H1 (cell line): ENCODE data around the gene THAP2. TPM values are rescaled to one million over a fixed set of nuclear protein-coding genes. Genes with fewer than 3 reads are reported as not detected.

ENCODE experiments used
- CTCF ChIA-PET: fragments of 300-600 bp; sonication (Branson Sonifier 250); formaldehyde crosslinking; loops from one replicate; lab custom pipeline; 2021; ENCODE audit not compliant: partially characterized antibody; lab: Charles Lee
- POLR2A ChIA-PET: fragments of 300-600 bp; sonication (Branson Sonifier 250); formaldehyde crosslinking; loops from one replicate; lab custom pipeline; 2021; ENCODE audit warnings: inconsistent platforms; ENCODE audit not compliant: partially characterized antibody; lab: Charles Lee
- DNase-seq, 2 experiments: peaks; one replicate each; pipeline versions ENCODE4 v3.0.0 to v3.0.0-alpha.2; 2010 to 2022; ENCODE audit warnings: low spot score in 2 of 2, low read depth in 1 of 2, mixed read lengths in 1 of 2
- FAIRE-seq: peaks from 2 replicates; lab custom pipeline; 2011; peaks lifted over from hg19 to GRCh38; lab: Jason Lieb, UNC
- H2AFZ ChIP-seq: 2 replicates; pipeline ENCODE4 v1.8.1; 2012; ENCODE audit warnings: low read length, inconsistent platforms
- H2AK5ac ChIP-seq: 2 replicates; pipeline ENCODE4 v1.6.1; 2013; ENCODE audit warnings: low read depth, low read length
- H2BK120ac ChIP-seq: replicated peaks from 2 replicates; pipeline ENCODE3; 2013; ENCODE audit warnings: low read depth, low read length, inconsistent platforms
- H2BK12ac ChIP-seq: 2 replicates; pipeline ENCODE4 v1.6.1; 2013; ENCODE audit warnings: low read depth, low read length
- H2BK15ac ChIP-seq: 2 replicates; pipeline ENCODE4 v1.6.1; 2013; ENCODE audit warnings: low read length
- H2BK20ac ChIP-seq: 2 replicates; pipeline ENCODE4 v1.6.1; 2013; ENCODE audit warnings: low read length
- H2BK5ac ChIP-seq: 2 replicates; pipeline ENCODE4 v1.6.1; 2013; ENCODE audit warnings: low read depth, low read length
- H3K14ac ChIP-seq: 2 replicates; pipeline ENCODE4 v1.6.1; 2013; ENCODE audit warnings: inconsistent platforms; ENCODE audit not compliant: insufficient read length
- H3K18ac ChIP-seq: 2 replicates; pipeline ENCODE4 v1.6.1; 2013; ENCODE audit warnings: low read length; ENCODE audit errors: extremely low read depth
- H3K23ac ChIP-seq: 2 replicates; pipeline ENCODE4 v1.6.1; 2013; ENCODE audit warnings: inconsistent platforms; ENCODE audit not compliant: insufficient read length
- H3K23me2 ChIP-seq: 2 replicates; pipeline ENCODE4 v1.6.1; 2013; ENCODE audit warnings: low read depth, low read length
- H3K27ac ChIP-seq: 2 replicates; pipeline ENCODE4 v1.6.1; 2011; ENCODE audit warnings: low read depth, low read length, inconsistent platforms
- H3K27me3 ChIP-seq, 4 experiments: replicated peaks in 1 of 4; 1 replicate in 1 of 4; 2 replicates in 3 of 4; pipeline versions ENCODE4 v1.6.1 to v1.8.1; 2011 to 2013; ENCODE audit warnings: low read length in 3 of 4, mild to moderate bottlenecking in 3 of 4, inconsistent platforms in 2 of 4, mixed read lengths in 2 of 4, moderate library complexity in 1 of 4; ENCODE audit not compliant: control insufficient read depth in 3 of 4, insufficient read depth in 3 of 4; ENCODE audit errors: extremely low read depth in 1 of 4
- H3K36me3 ChIP-seq, 4 experiments: 2 replicates each; pipeline versions ENCODE4 v1.6.1 to v1.8.1; 2011 to 2013; ENCODE audit warnings: mild to moderate bottlenecking in 4 of 4, low read length in 3 of 4, moderate library complexity in 2 of 4, control low read depth in 1 of 4, inconsistent platforms in 1 of 4; ENCODE audit not compliant: insufficient read depth in 4 of 4, control insufficient read depth in 2 of 4
- H3K4ac ChIP-seq: replicated peaks from 2 replicates; pipeline ENCODE3; 2013; ENCODE audit warnings: low read length, low read depth, mixed read lengths, inconsistent platforms; ENCODE audit not compliant: insufficient read length
- H3K4me1 ChIP-seq, 4 experiments: replicated peaks in 1 of 4; 1 replicate in 1 of 4; 2 replicates in 3 of 4; pipeline versions ENCODE4 v1.6.1 to v1.8.1; 2011 to 2013; ENCODE audit warnings: low read length in 3 of 4, inconsistent platforms in 2 of 4, mixed read lengths in 1 of 4; ENCODE audit not compliant: insufficient read depth in 4 of 4, control insufficient read depth in 3 of 4
- H3K4me2 ChIP-seq, 2 experiments: 2 replicates each; pipeline versions ENCODE4 v1.6.1 to v1.8.1; 2011 to 2013; ENCODE audit warnings: low read depth in 2 of 2, low read length in 2 of 2, control low read depth in 1 of 2, inconsistent platforms in 1 of 2, mild to moderate bottlenecking in 1 of 2; ENCODE audit not compliant: insufficient read depth in 1 of 2
- H3K4me3 ChIP-seq, 4 experiments: fragments of 200-600, 300-600 bp in 1 of 4; sonication (generic), shearing (Covaris generic), sonication (Bioruptor Twin) in 1 of 4; 2 replicates each; pipeline versions ENCODE4 v1.5.1 to v1.8.1; 2011 to 2016; ENCODE audit warnings: low read length in 4 of 4, low read depth in 3 of 4, control low read depth in 2 of 4, inconsistent platforms in 2 of 4, mild to moderate bottlenecking in 2 of 4, mixed read lengths in 1 of 4, moderate library complexity in 1 of 4; ENCODE audit not compliant: insufficient read depth in 2 of 4; ENCODE audit errors: extremely low read depth in 1 of 4
- H3K56ac ChIP-seq: replicated peaks from 2 replicates; pipeline ENCODE3; 2013; ENCODE audit warnings: low read depth, mild to moderate bottlenecking, mixed read lengths, low read length, inconsistent platforms; ENCODE audit not compliant: insufficient read length
- H3K79me1 ChIP-seq: 2 replicates; pipeline ENCODE4 v1.6.1; 2013; ENCODE audit warnings: low read depth, low read length, control low read depth
- H3K79me2 ChIP-seq, 2 experiments: 2 replicates each; pipeline versions ENCODE4 v1.6.1 to v1.8.1; 2012 to 2013; ENCODE audit warnings: low read length in 2 of 2, mild to moderate bottlenecking in 2 of 2, inconsistent platforms in 1 of 2; ENCODE audit not compliant: insufficient read depth in 2 of 2, control insufficient read depth in 1 of 2
- H3K9ac ChIP-seq, 4 experiments: replicated peaks in 1 of 4; 1 replicate in 1 of 4; 2 replicates in 3 of 4; pipeline versions ENCODE4 v1.6.1 to v1.8.1; 2011 to 2013; ENCODE audit warnings: low read depth in 3 of 4, low read length in 3 of 4, control low read depth in 2 of 4, mild to moderate bottlenecking in 2 of 4, moderate library complexity in 2 of 4, inconsistent platforms in 1 of 4; ENCODE audit errors: extremely low read depth in 1 of 4
- H3K9me3 ChIP-seq, 2 experiments: 2 replicates each; pipeline versions ENCODE4 v1.6.1 to v1.8.1; 2012 to 2013; ENCODE audit warnings: mild to moderate bottlenecking in 2 of 2, moderate library complexity in 2 of 2, control low read depth in 1 of 2, inconsistent platforms in 1 of 2, low read depth in 1 of 2, low read length in 1 of 2, mixed read lengths in 1 of 2; ENCODE audit not compliant: insufficient read depth in 2 of 2
- H4K20me1 ChIP-seq, 2 experiments: replicated peaks in 1 of 2; 2 replicates each; pipeline versions ENCODE3 to v1.8.1; 2011 to 2013; ENCODE audit warnings: inconsistent platforms in 2 of 2, low read length in 2 of 2, mild to moderate bottlenecking in 1 of 2; ENCODE audit not compliant: insufficient read depth in 2 of 2, control insufficient read depth in 1 of 2
- H4K5ac ChIP-seq: 2 replicates; pipeline ENCODE4 v1.6.1; 2013; ENCODE audit warnings: low read length, low read depth, mixed read lengths, inconsistent platforms; ENCODE audit not compliant: insufficient read length
- H4K8ac ChIP-seq: 2 replicates; pipeline ENCODE4 v1.8.0; 2013; ENCODE audit warnings: mild to moderate bottlenecking, moderate library complexity, low read length, inconsistent platforms; ENCODE audit not compliant: insufficient read depth; ENCODE audit errors: extremely low read depth
- H4K91ac ChIP-seq: replicated peaks from 2 replicates; pipeline ENCODE3; 2013; ENCODE audit warnings: low read length, mixed read lengths, inconsistent platforms; ENCODE audit not compliant: insufficient read length
- BCL11A ChIP-seq, 2 experiments: IDR thresholded peaks; one replicate each; pipeline ENCODE4 v1.6.1; 2011; ENCODE audit warnings: low read depth in 2 of 2, low read length in 2 of 2, mild to moderate bottlenecking in 2 of 2
- BRCA1 ChIP-seq: IDR thresholded peaks from 2 replicates; pipeline ENCODE4 v1.6.1; 2012; ENCODE audit warnings: low read depth, low read length, improper control_type of control experiment
- CBX8 ChIP-seq: fragments of 300-800, 300-1000 bp; sonication (generic); IDR thresholded peaks from 2 replicates; pipeline ENCODE4 v1.7.1; 2016; ENCODE audit warnings: low read depth, low read length, borderline replicate concordance
- CHD1 ChIP-seq: IDR thresholded peaks from 2 replicates; pipeline ENCODE4 v1.6.1; 2012; ENCODE audit warnings: low read depth, low read length, improper control_type of control experiment
- CTBP2 ChIP-seq: IDR thresholded peaks from 2 replicates; pipeline ENCODE4 v1.7.0; 2011; ENCODE audit warnings: borderline replicate concordance, mild to moderate bottlenecking, moderate library complexity, mixed read lengths, low read length; ENCODE audit not compliant: insufficient read depth, insufficient read length
- EP300 ChIP-seq, 2 experiments: IDR thresholded peaks; 1 replicate in 1 of 2; 2 replicates in 1 of 2; pipeline ENCODE4 v1.6.1; 2011 to 2012; ENCODE audit warnings: low read depth in 2 of 2, low read length in 2 of 2, mild to moderate bottlenecking in 2 of 2, borderline replicate concordance in 1 of 2, inconsistent platforms in 1 of 2, moderate library complexity in 1 of 2
- FOSL1 ChIP-seq: IDR thresholded peaks from 2 replicates; pipeline ENCODE4 v1.6.1; 2011; ENCODE audit warnings: mild to moderate bottlenecking, low read depth, low read length, moderate library complexity; ENCODE audit not compliant: insufficient read depth
- JUN ChIP-seq: IDR thresholded peaks from 2 replicates; pipeline ENCODE4 v1.6.1; 2011; ENCODE audit warnings: low read depth, mild to moderate bottlenecking, improper control_type of control experiment, low read length
- MAX ChIP-seq: IDR thresholded peaks from 2 replicates; pipeline ENCODE4 v1.6.1; 2012; ENCODE audit warnings: inconsistent platforms
- RAD21 ChIP-seq, 2 experiments: IDR thresholded peaks in 1 of 2; conservative IDR thresholded peaks in 1 of 2; 2 replicates each; pipeline ENCODE4 v1.6.1; 2011; ENCODE audit warnings: low read depth in 2 of 2, low read length in 2 of 2, improper control_type of control experiment in 1 of 2, inconsistent platforms in 1 of 2, mild to moderate bottlenecking in 1 of 2, moderate library complexity in 1 of 2
- SAP30 ChIP-seq: fragments of 300-600 bp; sonication (generic); IDR thresholded peaks from 2 replicates; pipeline ENCODE4 v1.7.1; 2012; ENCODE audit warnings: low read length, moderate library complexity, mild to moderate bottlenecking, inconsistent platforms; ENCODE audit not compliant: insufficient read depth, insufficient replicate concordance
- TAF1 ChIP-seq: IDR thresholded peaks from 2 replicates; pipeline ENCODE4 v1.6.1; 2011; ENCODE audit warnings: mild to moderate bottlenecking, low read depth, low read length
- TBP ChIP-seq: IDR thresholded peaks from 2 replicates; pipeline ENCODE4 v1.6.1; 2011; ENCODE audit warnings: low read depth, low read length, improper control_type of control experiment
- WGBS, 2 experiments: shearing (Covaris generic) in 1 of 2; methylation state at CpG; one replicate each; pipeline versions ENCODE4 v1.1.6 to v1.1.7; 2013 to 2015; ENCODE audit warnings: low lambda C conversion rate in 2 of 2, mixed read lengths in 2 of 2, inconsistent platforms in 1 of 2, low coverage in 1 of 2, missing lambda C conversion rate in 1 of 2; ENCODE audit not compliant: insufficient replicate concordance in 2 of 2, insufficient coverage in 1 of 2, insufficient read length in 1 of 2; ENCODE audit errors: extremely low coverage in 1 of 2, missing lambda C conversion rate in 1 of 2; 5-methylcytosine and 5-hydroxymethylcytosine counted together
- polyA plus RNA-seq, 7 experiments: library from polyadenylated mRNA; depleted of rRNA in 3 of 7; stranded (reverse) in 5 of 7; unstranded in 2 of 7; fragments of >200 nt in 5 of 7; fragments of 200-250 nt in 2 of 7; gene quantifications; 1 replicate in 5 of 7; 2 replicates in 1 of 7; 4 replicates in 1 of 7; pipeline versions ENCODE4 v1.2.1 to v1.2.3, GENCODE V29; 2011 to 2013; ENCODE audit warnings: missing spikeins in 2 of 7, mixed read lengths in 2 of 7
- total RNA-seq: library from RNA; stranded (reverse); fragmentation: NEBNext Ultra II Directional; extraction: Animal tissue kit (Norgen Biotek cat#: 25700); gene quantifications from 2 replicates; pipeline ENCODE4 v1.2.1, GENCODE V29; 2021

The THAP2 gene
- total and polyA plus RNA-seq, 2 of the 8 experiments (the other 6 are each of a cell fraction or from before 2014, with no cell fraction given) = 1.8 to 5.3 TPM

DNA sequence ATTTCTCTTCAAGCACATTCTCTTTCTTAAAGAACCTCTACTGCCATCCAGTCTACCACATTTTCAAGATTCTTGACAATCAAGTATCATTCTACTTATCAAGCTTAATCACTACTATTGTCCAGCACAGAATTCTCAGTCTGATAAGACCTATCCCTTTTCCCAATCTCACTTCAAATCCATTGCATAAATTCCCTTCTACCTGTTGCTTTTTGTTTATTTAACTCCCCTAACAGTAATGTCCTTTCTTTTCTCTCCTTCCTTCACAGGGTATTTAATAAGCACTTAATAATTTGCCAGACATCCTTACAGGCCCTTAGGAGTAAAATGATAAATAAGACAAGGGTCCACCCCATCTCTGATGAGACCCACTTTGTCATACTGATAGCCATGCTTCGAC, 42.2 kb upstream of the THAP2 start:
- Histone ChIP-seq H3K9me3 (no peaks in the 10 kb centered on the region), H3K4me2 (no peak overlapping the region), H2AFZ (no peak overlapping the region), H2BK5ac (no peak overlapping the region), H3K18ac (no peak overlapping the region), H4K20me1 (no peaks in the 10 kb centered on the region), H3K27ac (no peak overlapping the region), H2AK5ac (no peak overlapping the region), H3K36me3 (peaks cover 4 to 77% (median 35%) of the 10 kb centered on the region in 4 experiments), H3K14ac (no peak overlapping the region), H4K8ac (no peak overlapping the region), H2BK12ac (no peak overlapping the region), H2BK120ac (no peak overlapping the region), H3K4me3 (no peak overlapping the region), H3K9ac (no peak overlapping the region), H3K4me1 (peaks cover 0 to 4% (median 0%) of the 10 kb centered on the region in 4 experiments; a peak in 1 of 7 replicates), H3K23me2 (no peaks in the 10 kb centered on the region; the same call in 1 of the 2 replicates), H4K5ac (no peak overlapping the region), H2BK15ac (no peak overlapping the region), H3K23ac (no peak overlapping the region), H4K91ac (no peak overlapping the region), H3K79me1 (no peaks in the 10 kb centered on the region), H3K79me2 (no peaks in the 10 kb centered on the region), H3K27me3 (no peaks in the 10 kb centered on the region), H3K4ac (no peak overlapping the region), H2BK20ac (no peak overlapping the region), H3K56ac (no peak overlapping the region)
- no peak for TF ChIP-seq TAF1
- no peak for TF ChIP-seq FOSL1
- no peak for TF ChIP-seq MAX
- TF ChIP-seq BRCA1 = no peak
- TF ChIP-seq BCL11A (IDR thresholded peaks at IDR 0.05; ENCODE audit: low read depth in 2 of 2, low read length in 2 of 2) = no peak
- no peak for TF ChIP-seq TBP
- no peak for TF ChIP-seq RAD21 (IDR thresholded peaks at IDR 0.05 in 1 of 2, conservative IDR thresholded peaks at IDR 0.05 in 1 of 2; ENCODE audit: low read depth in 2 of 2, low read length in 2 of 2)
- TF ChIP-seq CHD1 = no peak
- no peak for TF ChIP-seq SAP30
- TF ChIP-seq JUN = no peak
- no peak for TF ChIP-seq CBX8
- TF ChIP-seq EP300 (IDR thresholded peaks at IDR 0.05; ENCODE audit: borderline replicate concordance in 1 of 2, low read depth in 2 of 2, low read length in 2 of 2) = no peak
- TF ChIP-seq CTBP2 = no peak
- DNase-seq (no peak), FAIRE-seq (no peak)
- WGBS, 2 experiments = 100% methylated on average over 1 of the region's 1 CpG; no CpG with 5 or more reads in 1 of the 2 experiments
- CTCF ChIA-PET = interaction anchor here (0.6 to 2.8 kb wide), 4 partner anchors 15 to 1580 kb away, joined by 3 to 7 read pairs (median 4); no protein-coding TSS in a partner anchor
- POLR2A ChIA-PET = interaction anchor here (0.6 kb wide), 1 partner anchor 64 kb away, joined by 6 read pairs; no protein-coding TSS in a partner anchor
